Sigmoid colon (tissue), 7 donors: ENCODE data around the gene CERS5. TPM values are rescaled to one million over a fixed set of nuclear protein-coding genes. Genes with fewer than 3 reads are reported as not detected.

Experiments used
- DNase-seq: peaks from one replicate; pipeline ENCODE4 v3.0.0-alpha.2; 2019
- H3K27ac ChIP-seq, 4 donors: fragments of 200-600 bp; sonication (generic); one replicate each; pipeline ENCODE4 v1.5.1; 2016 to 2019; ENCODE audit warnings: mild to moderate bottlenecking in 1 of 4
- H3K27me3 ChIP-seq, 3 donors: fragments of 200-600 bp; sonication (generic); one replicate each; pipeline ENCODE4 v1.5.1; 2019; ENCODE audit warnings: mild to moderate bottlenecking in 1 of 3
- H3K36me3 ChIP-seq, 4 donors: fragments of 200-600 bp; sonication (generic); one replicate each; pipeline ENCODE4 v1.5.1; 2016 to 2019
- H3K4me1 ChIP-seq, 4 donors: fragments of 200-600 bp; sonication (generic); one replicate each; pipeline ENCODE4 v1.5.1; 2017 to 2019
- H3K4me3 ChIP-seq, 4 donors: fragments of 200-600 bp; sonication (generic); one replicate each; pipeline ENCODE4 v1.5.1; 2017 to 2019; ENCODE audit warnings: mild to moderate bottlenecking in 2 of 4, moderate library complexity in 1 of 4
- H3K9me3 ChIP-seq, 4 donors: fragments of 200-600 bp in 3 of 4; sonication (generic) in 3 of 4; one replicate each; pipeline versions ENCODE4 v1.5.1 to v1.6.1; 2013 to 2019
- EP300 ChIP-seq, 4 donors: sonication (generic); formaldehyde crosslinking; IDR thresholded peaks; one replicate each; pipeline ENCODE4 v1.6.1; 2017; ENCODE audit warnings: antibody characterized with exemption in 4 of 4
- POLR2A ChIP-seq, 2 donors: fragments of 450-650 bp; IDR thresholded peaks; one replicate each; pipeline ENCODE4 v1.6.1; 2016; ENCODE audit warnings: antibody characterized with exemption in 2 of 2, mild to moderate bottlenecking in 2 of 2, moderate library complexity in 2 of 2
- POLR2AphosphoS5 ChIP-seq, 4 donors: sonication (generic); formaldehyde crosslinking; IDR thresholded peaks; one replicate each; pipeline ENCODE4 v1.6.1; 2017; ENCODE audit warnings: antibody characterized with exemption in 4 of 4
- WGBS, 2 donors: extraction: QIAGEN DNeasy Blood & Tissue Kit; methylation state at CpG; one replicate each; pipeline ENCODE4 v1.1.7; 2013; 5-methylcytosine and 5-hydroxymethylcytosine counted together
- intact Hi-C: fragments of 100-400 bp; cut with DNase I; formaldehyde crosslinking; loops from one replicate; pipeline ENCODE4 v1.15.1; 2023
- polyA plus RNA-seq, 3 donors: library from polyadenylated mRNA; stranded (reverse); fragments of 200-250 nt; gene quantifications; one replicate each; pipeline ENCODE4 v1.2.3, GENCODE V29; 2013
- total RNA-seq, 4 donors: library from RNA; depleted of rRNA; stranded (reverse); fragments of >200 nt; gene quantifications; one replicate each; pipeline ENCODE4 v1.1.0, GENCODE V29; 2016
- TF ChIP-seq, protein P1 (sequence below), 4 experiments: fragments of 450-650 bp in 3 of 4; fragments of 200-600 bp in 1 of 4; IDR thresholded peaks; one replicate each; pipeline ENCODE4 v1.5.1; 2016 to 2019; ENCODE audit warnings: antibody characterized with exemption in 4 of 4, mild to moderate bottlenecking in 3 of 4, moderate library complexity in 2 of 4
- donor health status: healthy with polysubstance abuse.
- donor health status: Bipolar disorder and iron deficiency.
- donor health status: healthy.

CERS5 gene
- total and polyA plus RNA-seq, 7 donors, result 4.8 to 29.1 (median 22.8) TPM

DNA sequence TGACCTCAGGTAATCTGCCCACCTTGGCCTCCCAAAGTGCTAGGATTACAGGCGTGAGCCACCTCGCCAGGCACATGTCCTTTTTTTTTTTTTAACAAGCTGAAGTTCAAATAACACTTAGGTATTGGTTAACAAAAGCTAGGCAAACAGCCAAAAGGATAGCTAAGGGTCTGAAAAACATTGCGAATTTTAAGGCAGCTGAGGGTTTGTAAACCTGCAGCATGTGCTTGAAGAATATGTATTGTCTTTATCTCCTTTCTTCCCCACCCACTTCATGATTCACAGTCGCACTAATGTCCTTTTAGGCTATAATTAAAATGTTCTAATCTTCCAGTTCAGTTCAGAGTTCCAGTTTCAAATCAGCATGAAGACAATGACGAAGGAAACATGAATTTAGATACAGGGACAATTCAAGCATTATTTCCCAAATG is 30.1 kb upstream of the CERS5 start:
- DNase-seq, result no peak
- H3K36me3 ChIP-seq, result peaks cover 5 to 78% (median 28%) of the 10 kb centered on the region in 4 donors
- H3K9me3 ChIP-seq, result no peaks in the 10 kb centered on the region
- H3K27ac ChIP-seq, result peak overlapping the region in 1 of 4 donors; percentile 4
- no peak overlapping the region for H3K4me3 ChIP-seq
- 17 to 65% methylated on average over 5 of the region's 5 CpGs for WGBS, 2 donors
- intact Hi-C loops, result no loop called here
- H3K27me3 ChIP-seq, result no peaks in the 10 kb centered on the region
- H3K4me1 ChIP-seq, result peaks cover 0 to 12% (median 3%) of the 10 kb centered on the region in 4 donors
- no peak for TF ChIP-seq POLR2AphosphoS5 (IDR thresholded peaks at IDR 0.05)

DNA sequence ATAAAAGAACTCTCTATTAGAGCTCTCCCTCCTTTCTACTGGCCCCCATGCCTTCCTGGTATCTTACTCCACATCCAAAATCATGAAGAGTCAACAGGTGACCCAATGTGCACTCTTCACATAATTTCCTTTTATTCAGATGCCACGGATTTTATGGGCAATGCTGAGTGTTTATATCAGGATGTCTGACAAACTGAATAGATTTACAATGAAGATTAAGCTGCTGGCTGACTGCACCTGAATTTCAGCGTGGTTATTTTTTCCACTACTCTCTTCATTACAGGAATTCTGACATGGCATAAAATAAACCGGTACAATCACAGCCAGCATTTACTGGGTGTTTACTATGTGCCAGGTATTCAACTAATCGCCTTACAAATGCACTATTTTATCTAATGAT is 29.4 kb upstream of the CERS5 start:
- H3K9me3 ChIP-seq, result no peaks in the 10 kb centered on the region
- no peak overlapping the region for H3K27ac ChIP-seq
- H3K4me3 ChIP-seq, result no peak overlapping the region
- H3K4me1 ChIP-seq, result peaks cover 0 to 8% (median 3%) of the 10 kb centered on the region in 4 donors
- H3K27me3 ChIP-seq, result no peaks in the 10 kb centered on the region
- intact Hi-C loops, result no loop called here
- peaks cover 0 to 78% (median 26%) of the 10 kb centered on the region in 4 donors for H3K36me3 ChIP-seq
- TF ChIP-seq POLR2AphosphoS5 (IDR thresholded peaks at IDR 0.05), result no peak
- TF ChIP-seq, protein P1, sequence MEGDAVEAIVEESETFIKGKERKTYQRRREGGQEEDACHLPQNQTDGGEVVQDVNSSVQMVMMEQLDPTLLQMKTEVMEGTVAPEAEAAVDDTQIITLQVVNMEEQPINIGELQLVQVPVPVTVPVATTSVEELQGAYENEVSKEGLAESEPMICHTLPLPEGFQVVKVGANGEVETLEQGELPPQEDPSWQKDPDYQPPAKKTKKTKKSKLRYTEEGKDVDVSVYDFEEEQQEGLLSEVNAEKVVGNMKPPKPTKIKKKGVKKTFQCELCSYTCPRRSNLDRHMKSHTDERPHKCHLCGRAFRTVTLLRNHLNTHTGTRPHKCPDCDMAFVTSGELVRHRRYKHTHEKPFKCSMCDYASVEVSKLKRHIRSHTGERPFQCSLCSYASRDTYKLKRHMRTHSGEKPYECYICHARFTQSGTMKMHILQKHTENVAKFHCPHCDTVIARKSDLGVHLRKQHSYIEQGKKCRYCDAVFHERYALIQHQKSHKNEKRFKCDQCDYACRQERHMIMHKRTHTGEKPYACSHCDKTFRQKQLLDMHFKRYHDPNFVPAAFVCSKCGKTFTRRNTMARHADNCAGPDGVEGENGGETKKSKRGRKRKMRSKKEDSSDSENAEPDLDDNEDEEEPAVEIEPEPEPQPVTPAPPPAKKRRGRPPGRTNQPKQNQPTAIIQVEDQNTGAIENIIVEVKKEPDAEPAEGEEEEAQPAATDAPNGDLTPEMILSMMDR (IDR thresholded peaks at IDR 0.05), result no peak
- no peak for TF ChIP-seq EP300 (IDR thresholded peaks at IDR 0.05)
- TF ChIP-seq POLR2A (IDR thresholded peaks at IDR 0.05), result no peak
- DNase-seq, result no peak
- 27 to 65% methylated on average over 4 of the region's 4 CpGs for WGBS, 2 donors

DNA sequence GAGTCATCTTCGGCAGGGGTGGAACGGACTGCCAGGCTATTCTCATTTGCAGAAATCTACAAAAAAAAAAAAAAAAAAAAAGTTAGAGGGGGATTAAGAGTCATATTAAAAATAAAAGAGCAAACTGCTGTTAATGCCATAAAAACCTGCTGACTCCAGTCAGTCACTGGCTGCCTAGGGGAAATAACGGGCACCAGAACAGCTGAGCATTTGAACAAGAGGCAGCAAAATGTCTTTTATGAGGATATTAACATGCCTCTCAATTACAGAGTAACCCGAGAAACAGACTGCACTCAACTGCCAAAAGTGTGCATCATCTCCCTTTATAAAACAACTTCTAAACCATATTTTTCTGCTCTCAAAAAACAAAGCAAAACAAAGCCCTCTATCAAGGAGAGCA is 28.7 kb upstream of the CERS5 start:
- 66 to 78% methylated on average over 4 of the region's 4 CpGs for WGBS, 2 donors
- Histone ChIP-seq H3K4me3 (no peak overlapping the region), H3K27ac (no peak overlapping the region), H3K9me3 (no peaks in the 10 kb centered on the region), H3K4me1 (peaks cover 0 to 8% (median 3%) of the 10 kb centered on the region in 4 donors), H3K36me3 (peaks cover 0 to 78% (median 22%) of the 10 kb centered on the region in 4 donors), H3K27me3 (no peaks in the 10 kb centered on the region)
- TF ChIP-seq, protein P1 (IDR thresholded peaks at IDR 0.05), result no peak
- no peak for TF ChIP-seq POLR2AphosphoS5 (IDR thresholded peaks at IDR 0.05)
- no peak for TF ChIP-seq EP300 (IDR thresholded peaks at IDR 0.05)
- no peak for TF ChIP-seq POLR2A (IDR thresholded peaks at IDR 0.05)
- intact Hi-C loops, result no loop called here
- DNase-seq, result no peak

DNA sequence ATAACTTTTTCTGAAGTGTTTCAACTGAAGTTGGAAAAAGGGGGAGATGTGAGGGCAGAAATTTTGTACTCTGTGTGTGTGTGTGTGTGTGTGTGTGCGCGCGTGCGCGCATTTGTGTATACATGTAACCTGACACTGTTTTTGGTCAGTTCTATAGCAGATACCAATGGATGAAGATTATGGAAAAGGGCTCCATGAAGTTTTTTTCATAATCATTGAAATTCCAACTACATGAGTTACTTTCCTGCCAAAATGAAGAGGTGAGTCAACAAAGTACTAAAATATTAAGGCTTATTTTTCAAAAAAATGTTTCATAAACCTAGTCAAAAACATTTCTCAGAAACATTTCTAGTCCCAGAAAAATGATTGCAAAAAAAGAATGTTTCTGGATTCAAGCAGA is 25.7 kb upstream of the CERS5 start:
- no peak overlapping the region for H3K27ac ChIP-seq
- H3K4me1 ChIP-seq, result peaks cover 0 to 18% (median 13%) of the 10 kb centered on the region in 4 donors
- no peak for DNase-seq
- 88 to 89% methylated on average over 5 of the region's 5 CpGs for WGBS, 2 donors
- intact Hi-C loops, result no loop called here
- H3K4me3 ChIP-seq, result no peak overlapping the region
- TF ChIP-seq EP300 (IDR thresholded peaks at IDR 0.05), result no peak
- no peaks in the 10 kb centered on the region for H3K27me3 ChIP-seq
- H3K9me3 ChIP-seq, result no peaks in the 10 kb centered on the region
- H3K36me3 ChIP-seq, result peaks cover 0 to 52% (median 9%) of the 10 kb centered on the region in 4 donors

DNA sequence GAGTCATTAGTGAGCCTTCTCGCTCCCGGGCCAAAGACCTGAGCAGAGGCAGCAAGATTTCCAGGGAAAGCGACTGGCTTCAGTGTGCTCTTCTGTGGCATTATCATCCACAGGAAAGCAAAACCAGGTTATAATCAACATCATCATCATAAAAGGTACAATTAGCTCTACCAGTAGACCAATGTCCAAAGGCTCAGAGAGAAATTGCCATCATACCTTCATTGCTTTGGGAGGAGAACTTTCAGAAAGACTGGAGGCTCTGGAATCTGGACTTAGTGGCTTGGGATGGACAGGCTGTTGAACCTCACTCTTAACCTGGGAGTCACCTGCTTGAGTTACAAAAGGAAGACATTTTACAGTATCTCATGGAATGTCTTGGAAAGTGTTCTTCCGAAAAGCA is 25.1 kb upstream of the CERS5 start:
- Histone ChIP-seq H3K4me3 (no peak overlapping the region), H3K27me3 (no peaks in the 10 kb centered on the region), H3K36me3 (peaks cover 0 to 45% (median 9%) of the 10 kb centered on the region in 4 donors), H3K27ac (no peak overlapping the region), H3K4me1 (peaks cover 0 to 23% (median 19%) of the 10 kb centered on the region in 4 donors), H3K9me3 (no peaks in the 10 kb centered on the region)
- intact Hi-C loops, result no loop called here
- 81 to 94% methylated on average over 4 of the region's 4 CpGs for WGBS, 2 donors
- no peak for DNase-seq
- TF ChIP-seq EP300 (IDR thresholded peaks at IDR 0.05) (no peak), POLR2AphosphoS5 (IDR thresholded peaks at IDR 0.05) (no peak), POLR2A (IDR thresholded peaks at IDR 0.05) (no peak)
- TF ChIP-seq, protein P1 (IDR thresholded peaks at IDR 0.05), result no peak

DNA sequence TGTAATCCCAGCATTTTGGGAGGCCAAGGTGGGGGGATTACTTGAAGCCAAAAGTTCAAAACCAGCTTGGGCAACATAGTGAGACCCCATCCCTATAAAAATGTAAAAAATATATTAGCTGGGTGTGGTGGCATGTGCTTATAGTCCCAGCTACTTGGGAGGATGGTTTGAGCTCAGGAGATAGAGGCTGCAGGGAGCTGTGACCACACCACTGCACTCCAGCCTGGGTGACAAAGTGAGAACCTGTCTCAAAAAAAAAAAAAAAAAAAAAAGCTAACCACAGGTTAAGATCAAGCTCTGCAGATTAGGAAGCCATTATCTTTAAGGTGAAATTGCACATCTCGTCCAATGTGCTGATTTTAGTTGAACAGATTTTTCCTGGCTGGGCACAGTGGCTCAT is 23.7 kb upstream of the CERS5 start:
- Histone ChIP-seq H3K4me3 (no peak overlapping the region), H3K36me3 (peaks cover 0 to 37% (median 9%) of the 10 kb centered on the region in 4 donors), H3K9me3 (no peaks in the 10 kb centered on the region), H3K27me3 (no peaks in the 10 kb centered on the region), H3K27ac (no peak overlapping the region), H3K4me1 (peaks cover 0 to 28% (median 18%) of the 10 kb centered on the region in 4 donors)
- DNase-seq, result no peak
- TF ChIP-seq EP300 (IDR thresholded peaks at IDR 0.05) (no peak), POLR2A (IDR thresholded peaks at IDR 0.05) (no peak), POLR2AphosphoS5 (IDR thresholded peaks at IDR 0.05) (no peak)
- TF ChIP-seq, protein P1 (IDR thresholded peaks at IDR 0.05), result no peak
- WGBS, 2 donors, result 86 to 90% methylated on average over 1 of the region's 1 CpG
- intact Hi-C loops, result no loop called here
